ENCODE results near the gene HOXB5.

GRCh38 chr17:48583708-48584222 is 9.8 kb downstream of the HOXB5 start:
- TF ChIP-seq CTCF (IDR thresholded peaks at IDR 0.05; ENCODE audit: low read depth, low read length): no peak
- TF ChIP-seq POLR2A (IDR thresholded peaks at IDR 0.05; ENCODE audit: extremely low read depth, insufficient read length): no peak
- no peak for TF ChIP-seq MAX (IDR thresholded peaks at IDR 0.05; ENCODE audit: low read depth, low read length)

Measured in NB4 (cell line).